Anterior cingulate cortex (tissue), 58 donors: ENCODE measurements around the gene GAN.
A peak's percentile ranks its signal among the peaks of the same experiment; 100 is the strongest.
"Not testable (repeated sequence)": the region's sequence is repeated elsewhere in the genome, so short reads cannot be mapped to it uniquely, and the experiment has no call there.

Source experiments
- DNase-seq, 58 donors: peaks; one replicate each; lab custom pipeline; 2025; lab: John Stamatoyannopoulos, UW

The GAN gene

GRCh38 chr16:81419806-81420205 is 105.0 kb downstream of the GAN start:
- DNase-seq: no peak

GRCh38 chr16:81421126-81421525 is 106.4 kb downstream of the GAN start:
- no peak for DNase-seq

- no peak for DNase-seq
These were observed 106.8 kb downstream of the GAN start for GRCh38 chr16:81421536-81421935.

- not testable (repeated sequence) for DNase-seq
These were observed 107.4 kb downstream of the GAN start for GRCh38 chr16:81422153-81422552.

- DNase-seq: no peak
These were observed 110.0 kb downstream of the GAN start for GRCh38 chr16:81424771-81425170.

GRCh38 chr16:81427219-81427618 is 112.5 kb downstream of the GAN start:
- DNase-seq: no peak

- DNase-seq: peak in 7 of 58 donors; percentile 2 to 37 (median 18)
These were observed 114.3 kb downstream of the GAN start for GRCh38 chr16:81429045-81429521.

- no peak for DNase-seq
These were observed 117.0 kb downstream of the GAN start for GRCh38 chr16:81431554-81432353.

- no peak for DNase-seq
These were observed 118.3 kb downstream of the GAN start for GRCh38 chr16:81432937-81433557.

- DNase-seq: no peak
These were observed 120.3 kb downstream of the GAN start for GRCh38 chr16:81435103-81435502.

GRCh38 chr16:81435567-81435966 is 120.8 kb downstream of the GAN start:
- no peak for DNase-seq

GRCh38 chr16:81436386-81436785 is 121.6 kb downstream of the GAN start:
- no peak for DNase-seq

- DNase-seq: no peak
These were observed 123.1 kb downstream of the GAN start for GRCh38 chr16:81437865-81438264.
